Right lobe of liver (tissue), 6 donors: ENCODE results near the gene CRAT. TPM values are rescaled to one million over a fixed set of nuclear protein-coding genes. Genes with fewer than 3 reads are reported as not detected.

Experiments
- ATAC-seq, 4 donors: fragments of 200-7000 bp; cut with Tn5 transposase; one replicate each; pipeline ENCODE4 v1.9.1; 2020; ENCODE audit warnings: mild to moderate bottlenecking in 4 of 4, moderate library complexity in 4 of 4
- DNase-seq, 3 donors: peaks; one replicate each; pipeline ENCODE4 v3.0.0-alpha.2; 2020
- H3K27ac ChIP-seq, 3 donors: fragments of 200-600 bp; one replicate each; pipeline ENCODE4 v1.8.0; 2022
- H3K27me3 ChIP-seq, 2 donors: fragments of 200-600 bp; one replicate each; pipeline ENCODE4 v1.8.0; 2022
- H3K36me3 ChIP-seq, 4 donors: fragments of 200-600 bp; sonication (generic) in 1 of 4; one replicate each; pipeline versions ENCODE4 v1.5.1 to v1.8.0; 2017 to 2022; ENCODE audit warnings: control low read depth in 1 of 4
- H3K4me1 ChIP-seq, 4 donors: fragments of 200-600 bp; sonication (generic) in 1 of 4; one replicate each; pipeline versions ENCODE4 v1.5.1 to v1.8.0; 2017 to 2022; ENCODE audit warnings: control low read depth in 1 of 4
- H3K4me3 ChIP-seq, 3 donors: fragments of 200-600 bp; one replicate each; pipeline ENCODE4 v1.8.0; 2022
- H3K9me3 ChIP-seq, 4 donors: fragments of 200-600 bp; sonication (generic) in 1 of 4; one replicate each; pipeline versions ENCODE4 v1.5.1 to v1.8.0; 2017 to 2022; ENCODE audit warnings: control low read depth in 1 of 4
- CTCF ChIP-seq, 4 donors: fragments of 200-600 bp in 3 of 4; fragments of 450-650 bp in 1 of 4; IDR thresholded peaks; one replicate each; pipeline versions ENCODE4 v1.5.1 to v1.8.0; 2016 to 2022; ENCODE audit warnings: antibody characterized with exemption in 4 of 4, mild to moderate bottlenecking in 2 of 4
- POLR2A ChIP-seq: fragments of 450-650 bp; IDR thresholded peaks from one replicate; pipeline ENCODE4 v1.6.1; 2017; ENCODE audit warnings: antibody characterized with exemption, mild to moderate bottlenecking
- WGBS: methylation state at CpG from one replicate; pipeline ENCODE4 v1.1.6; 2018; ENCODE audit warnings: low coverage, low lambda C conversion rate; ENCODE audit not compliant: insufficient coverage; ENCODE audit errors: missing lambda C conversion rate; 5-methylcytosine and 5-hydroxymethylcytosine counted together
- intact Hi-C, 2 donors: fragments of 100-400 bp; cut with DNase I; formaldehyde crosslinking; loops; one replicate each; pipeline versions ENCODE4 v1.11.2 to v1.14.1; 2022
- total RNA-seq, 6 experiments: library from RNA; depleted of rRNA in 2 of 6; stranded (reverse); fragments of >200 nt in 2 of 6; fragmentation: NEBNext Ultra II Directional in 3 of 6; extraction: Animal tissue kit (Norgen Biotek cat#: 25700) in 3 of 6; gene quantifications; one replicate each; pipeline versions ENCODE4 v1.1.0 to v1.2.4, GENCODE V29; 2016 to 2023
- donor health status: DM: no; HTN: yes; CAD: no.
- donor health status: DM: no; HTN: no; CAD: no.
- donor health status: DM: no; HTN: no; CAD: no.
- donor health status: DM: no; HTN: yes; CAD: no.
- donor health status: DM: no; HTN: yes; CAD: no.

The CRAT gene
- total RNA-seq, 6 experiments from 2014 or later: 86.1 to 146 (median 104) TPM

- 68% methylated on average over 10 of the region's 16 CpGs for WGBS
- Histone ChIP-seq H3K4me1 (peaks cover 0 to 46% (median 21%) of the 10 kb centered on the region in 4 donors), H3K27me3 (no peaks in the 10 kb centered on the region), H3K4me3 (no peak overlapping the region), H3K36me3 (peaks cover 0 to 21% (median 3%) of the 10 kb centered on the region in 4 donors), H3K9me3 (no peaks in the 10 kb centered on the region), H3K27ac (peak overlapping the region in 2 of 3 donors; percentile 95 to 100)
- no peak for ATAC-seq
- intact Hi-C loops: loop anchor here (5.0 to 10.0 kb wide), 2 partner anchors 36 to 638 kb away; no protein-coding TSS in a partner anchor
- TF ChIP-seq CTCF (IDR thresholded peaks at IDR 0.05) (no peak), POLR2A (no peak)
- DNase-seq: no peak
Observed at GRCh38 chr9:129136446-129137035, 25.9 kb upstream of the CRAT start.

- Histone ChIP-seq H3K4me3 (no peak overlapping the region), H3K4me1 (peaks cover 0 to 36% (median 17%) of the 10 kb centered on the region in 4 donors), H3K27me3 (no peaks in the 10 kb centered on the region), H3K27ac (no peak overlapping the region), H3K9me3 (no peaks in the 10 kb centered on the region), H3K36me3 (peaks cover 0 to 25% (median 3%) of the 10 kb centered on the region in 4 donors)
- TF ChIP-seq POLR2A (no peak), CTCF (IDR thresholded peaks at IDR 0.05) (no peak)
- no peak for DNase-seq
- no peak for ATAC-seq
- 83% methylated on average over 4 of the region's 6 CpGs for WGBS
- intact Hi-C loops: loop anchor here (5.0 to 10.0 kb wide), 2 partner anchors 37 to 639 kb away; no protein-coding TSS in a partner anchor
Observed at GRCh38 chr9:129135476-129135875, 24.9 kb upstream of the CRAT start.

GRCh38 chr9:129133082-129133481, 22.5 kb upstream of the CRAT start:
- intact Hi-C loops: loop anchor here in 1 of 2 donors (10.0 kb wide), 1 partner anchor 642 kb away; no protein-coding TSS in a partner anchor
- H3K9me3 ChIP-seq: no peaks in the 10 kb centered on the region
- H3K27me3 ChIP-seq: no peaks in the 10 kb centered on the region
- no peak overlapping the region for H3K27ac ChIP-seq
- 100% methylated on average over 1 of the region's 4 CpGs for WGBS
- DNase-seq: no peak
- peaks cover 0 to 31% (median 3%) of the 10 kb centered on the region in 4 donors for H3K36me3 ChIP-seq
- ATAC-seq: no peak
- TF ChIP-seq CTCF (IDR thresholded peaks at IDR 0.05) (no peak), POLR2A (no peak)
- no peak overlapping the region for H3K4me3 ChIP-seq
- peaks cover 0 to 18% (median 5%) of the 10 kb centered on the region in 4 donors for H3K4me1 ChIP-seq

- intact Hi-C loops: loop anchor here in 1 of 2 donors (10.0 kb wide), 1 partner anchor 643 kb away; no protein-coding TSS in a partner anchor
- ATAC-seq (peak; percentile 93 to 97 (median 94)), DNase-seq (peak; percentile 77 to 82 (median 81))
- 39% methylated on average over 5 of the region's 13 CpGs for WGBS
- no peaks in the 10 kb centered on the region for H3K27me3 ChIP-seq
- H3K36me3 ChIP-seq: peaks cover 0 to 27% (median 3%) of the 10 kb centered on the region in 4 donors
- no peak overlapping the region for H3K27ac ChIP-seq
- H3K4me1 ChIP-seq: peaks cover 0 to 7% (median 0%) of the 10 kb centered on the region in 4 donors
- TF ChIP-seq POLR2A: no peak
- peak; percentile 96 to 99 (median 98) for TF ChIP-seq CTCF (IDR thresholded peaks at IDR 0.05)
- H3K9me3 ChIP-seq: no peaks in the 10 kb centered on the region
- H3K4me3 ChIP-seq: no peak overlapping the region
Observed at GRCh38 chr9:129131300-129132145, 20.9 kb upstream of the CRAT start.
